A549 (cell line): ENCODE data around the gene PMPCB.

Source experiments
- EP300 ChIP-seq, 2 experiments: fragments of >200 bp; sonication (Bioruptor Twin); formaldehyde crosslinking; IDR thresholded peaks; 2 replicates in 1 of 2; 3 replicates in 1 of 2; pipeline ENCODE4 v1.6.1; 2016 to 2017
- HDAC2 ChIP-seq: fragments of 200-600 bp; sonication (generic); IDR thresholded peaks from 2 replicates; pipeline ENCODE4 v1.6.1; 2016
- POLR2A ChIP-seq: IDR thresholded peaks from 2 replicates; pipeline ENCODE4 v1.6.1; 2012; ENCODE audit warnings: mild to moderate bottlenecking, low read length
- RAD21 ChIP-seq, 2 experiments: fragments of >200 bp in 1 of 2; sonication (Bioruptor Twin) in 1 of 2; formaldehyde crosslinking in 1 of 2; IDR thresholded peaks in 1 of 2; conservative IDR thresholded peaks in 1 of 2; 2 replicates in 1 of 2; 3 replicates in 1 of 2; pipeline ENCODE4 v1.6.1; 2012 to 2018; ENCODE audit warnings: inconsistent platforms in 1 of 2
- RARB ChIP-seq: fragments of 250-450 bp; sonication (Bioruptor Pico); IDR thresholded peaks from 2 replicates; pipeline ENCODE4 v1.8.0; 2021; ENCODE audit warnings: mild to moderate bottlenecking, moderate library complexity
- TP53 ChIP-seq: fragments of 250-450 bp; sonication (Bioruptor Pico); IDR thresholded peaks from 2 replicates; pipeline ENCODE4 v1.5.0; 2021; ENCODE audit warnings: mild to moderate bottlenecking, moderate library complexity
- TF ChIP-seq, protein P1 (sequence below): fragments of >200 bp; sonication (Bioruptor Twin); formaldehyde crosslinking; IDR thresholded peaks from 3 replicates; pipeline ENCODE4 v1.5.1; 2016
- TF ChIP-seq, protein P2 (sequence below): fragments of >200 bp; sonication (Bioruptor Twin); formaldehyde crosslinking; IDR thresholded peaks from 3 replicates; pipeline ENCODE4 v1.6.1; 2016

DNA sequence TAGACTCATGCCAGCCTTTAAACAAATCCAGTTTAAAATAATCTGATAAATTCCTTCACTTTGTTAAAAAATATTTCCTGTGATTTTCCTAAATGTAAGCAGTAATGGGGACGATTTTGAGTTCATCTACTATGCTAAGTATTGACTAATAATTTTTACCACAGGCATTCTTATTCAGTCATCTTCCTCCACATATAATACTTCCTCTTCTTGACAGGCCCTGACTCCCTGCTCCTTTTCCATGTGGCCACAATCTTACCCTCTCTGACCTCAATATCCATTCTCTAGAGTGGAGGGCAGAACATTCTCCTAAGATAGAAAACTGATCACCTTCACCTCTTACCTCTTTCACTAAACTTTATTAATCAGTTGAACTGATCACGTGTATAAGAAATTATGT lies 39.5 kb downstream of the PMPCB start:
- TF ChIP-seq, protein P1, sequence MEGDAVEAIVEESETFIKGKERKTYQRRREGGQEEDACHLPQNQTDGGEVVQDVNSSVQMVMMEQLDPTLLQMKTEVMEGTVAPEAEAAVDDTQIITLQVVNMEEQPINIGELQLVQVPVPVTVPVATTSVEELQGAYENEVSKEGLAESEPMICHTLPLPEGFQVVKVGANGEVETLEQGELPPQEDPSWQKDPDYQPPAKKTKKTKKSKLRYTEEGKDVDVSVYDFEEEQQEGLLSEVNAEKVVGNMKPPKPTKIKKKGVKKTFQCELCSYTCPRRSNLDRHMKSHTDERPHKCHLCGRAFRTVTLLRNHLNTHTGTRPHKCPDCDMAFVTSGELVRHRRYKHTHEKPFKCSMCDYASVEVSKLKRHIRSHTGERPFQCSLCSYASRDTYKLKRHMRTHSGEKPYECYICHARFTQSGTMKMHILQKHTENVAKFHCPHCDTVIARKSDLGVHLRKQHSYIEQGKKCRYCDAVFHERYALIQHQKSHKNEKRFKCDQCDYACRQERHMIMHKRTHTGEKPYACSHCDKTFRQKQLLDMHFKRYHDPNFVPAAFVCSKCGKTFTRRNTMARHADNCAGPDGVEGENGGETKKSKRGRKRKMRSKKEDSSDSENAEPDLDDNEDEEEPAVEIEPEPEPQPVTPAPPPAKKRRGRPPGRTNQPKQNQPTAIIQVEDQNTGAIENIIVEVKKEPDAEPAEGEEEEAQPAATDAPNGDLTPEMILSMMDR = no peak
- TF ChIP-seq, protein P2, sequence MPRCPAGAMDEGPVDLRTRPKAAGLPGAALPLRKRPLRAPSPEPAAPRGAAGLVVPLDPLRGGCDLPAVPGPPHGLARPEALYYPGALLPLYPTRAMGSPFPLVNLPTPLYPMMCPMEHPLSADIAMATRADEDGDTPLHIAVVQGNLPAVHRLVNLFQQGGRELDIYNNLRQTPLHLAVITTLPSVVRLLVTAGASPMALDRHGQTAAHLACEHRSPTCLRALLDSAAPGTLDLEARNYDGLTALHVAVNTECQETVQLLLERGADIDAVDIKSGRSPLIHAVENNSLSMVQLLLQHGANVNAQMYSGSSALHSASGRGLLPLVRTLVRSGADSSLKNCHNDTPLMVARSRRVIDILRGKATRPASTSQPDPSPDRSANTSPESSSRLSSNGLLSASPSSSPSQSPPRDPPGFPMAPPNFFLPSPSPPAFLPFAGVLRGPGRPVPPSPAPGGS = no peak
- no peak for TF ChIP-seq POLR2A
- no peak for TF ChIP-seq RARB (CRISPR knock-in tag)
- no peak for TF ChIP-seq TP53
- no peak for TF ChIP-seq RAD21 (conservative IDR thresholded peaks at IDR 0.05 in 1 of 2, IDR thresholded peaks at IDR 0.05 in 1 of 2)
- TF ChIP-seq EP300 (IDR thresholded peaks at IDR 0.05) = no peak
- no peak for TF ChIP-seq HDAC2
